Psoas muscle (tissue), 8 donors: ENCODE data around the gene TGM2. TPM values are rescaled to one million over a fixed set of nuclear protein-coding genes. Genes with fewer than 3 reads are reported as not detected.
A peak's percentile ranks its signal among the peaks of the same experiment; 100 is the strongest.

Experiments used
- ATAC-seq, 4 donors: fragments of 200-7000 bp; cut with Tn5 transposase; one replicate each; pipeline ENCODE4 v1.9.1; 2020; ENCODE audit warnings: moderate library complexity in 3 of 4, mild to moderate bottlenecking in 2 of 4
- DNase-seq, 2 donors: peaks; one replicate each; pipeline ENCODE4 v3.0.0-alpha.2; 2020
- H3K27ac ChIP-seq: fragments of 200-600 bp; one replicate; pipeline ENCODE4 v1.8.0; 2022
- H3K27me3 ChIP-seq, 3 donors: fragments of 200-600 bp in 1 of 3; one replicate each; pipeline versions ENCODE4 v1.6.1 to v1.8.0; 2013 to 2022; ENCODE audit warnings: low read length in 2 of 3, mild to moderate bottlenecking in 2 of 3, moderate library complexity in 1 of 3; ENCODE audit not compliant: insufficient read depth in 3 of 3
- H3K36me3 ChIP-seq, 2 donors: fragments of 200-600 bp in 1 of 2; one replicate each; pipeline versions ENCODE4 v1.6.1 to v1.8.0; 2013 to 2022; ENCODE audit warnings: low read depth in 1 of 2, mild to moderate bottlenecking in 1 of 2, moderate library complexity in 1 of 2; ENCODE audit not compliant: insufficient read depth in 1 of 2
- H3K4me1 ChIP-seq: fragments of 200-600 bp; one replicate; pipeline ENCODE4 v1.8.0; 2022
- H3K4me3 ChIP-seq: fragments of 200-600 bp; one replicate; pipeline ENCODE4 v1.8.0; 2022; ENCODE audit warnings: mild to moderate bottlenecking
- H3K9me3 ChIP-seq: fragments of 200-600 bp; one replicate; pipeline ENCODE4 v1.8.0; 2022
- WGBS, 3 donors: extraction: QIAGEN DNeasy Blood & Tissue Kit; methylation state at CpG; one replicate each; pipeline versions ENCODE4 v1.1.6 to v1.1.7; 2013; 5-methylcytosine and 5-hydroxymethylcytosine counted together
- intact Hi-C, 2 donors: fragments of 100-400 bp; cut with DNase I; formaldehyde crosslinking; loops; one replicate each; pipeline versions ENCODE4 v1.11.0 to v1.14.2; 2022
- long read RNA-seq, 2 donors: library from polyadenylated mRNA; unstranded; transcript quantifications; one replicate each; pipeline ENCODE4 v2.0.0, GENCODE V29; 2021
- polyA plus RNA-seq, 3 donors: library from polyadenylated mRNA; stranded (reverse); fragments of 200-250 nt; gene quantifications; one replicate each; pipeline ENCODE4 v1.2.3, GENCODE V29; 2013
- total RNA-seq, 4 donors: library from RNA; stranded (reverse); fragmentation: NEBNext Ultra II Directional in 2 of 4; extraction: Animal tissue kit (Norgen Biotek cat#: 25700) in 2 of 4; gene quantifications; one replicate each; pipeline versions ENCODE4 v1.2.1 to v1.2.4, GENCODE V29; 2021 to 2023
- TF ChIP-seq, protein P1 (sequence below): fragments of 200-600 bp; IDR thresholded peaks from one replicate; pipeline ENCODE4 v1.8.0; 2022; ENCODE audit warnings: antibody characterized with exemption
- donor health status: healthy with polysubstance abuse.
- donor health status: DM: no; HTN: no; CAD: no; lungs with moderate emphysema.
- donor health status: Bipolar disorder and iron deficiency.
- donor health status: healthy.
- donor health status: DM: yes; HTN: yes; CAD: no.
- donor health status: DM: no; HTN: no; CAD: no.
- donor health status: DM: no; HTN: no; CAD: no.
- donor health status: DM: yes; HTN: yes; CAD: no.

TGM2 gene
- total RNA-seq (100 to 1,000 TPM in 3 of 4 donors, 10 to 100 TPM in 1; 38.0 to 235 (median 134) TPM), polyA plus RNA-seq (100 to 1,000 TPM in 1 of 3 donors, 10 to 100 TPM in 2; 23.6 to 168 (median 57.4) TPM)
- long read RNA-seq, donor 1, full-length matches to known transcripts: 36 of 162 reads
- long read RNA-seq, donor 1, partial matches to known transcripts: 86 of 162 reads
- long read RNA-seq, donor 1, other reads (novel, unspliced or antisense): 40 of 162 reads
- long read RNA-seq, donor 2, full-length matches to known transcripts: 65 of 257 reads
- long read RNA-seq, donor 2, partial matches to known transcripts: 140 of 257 reads
- long read RNA-seq, donor 2, other reads (novel, unspliced or antisense): 52 of 257 reads

DNA sequence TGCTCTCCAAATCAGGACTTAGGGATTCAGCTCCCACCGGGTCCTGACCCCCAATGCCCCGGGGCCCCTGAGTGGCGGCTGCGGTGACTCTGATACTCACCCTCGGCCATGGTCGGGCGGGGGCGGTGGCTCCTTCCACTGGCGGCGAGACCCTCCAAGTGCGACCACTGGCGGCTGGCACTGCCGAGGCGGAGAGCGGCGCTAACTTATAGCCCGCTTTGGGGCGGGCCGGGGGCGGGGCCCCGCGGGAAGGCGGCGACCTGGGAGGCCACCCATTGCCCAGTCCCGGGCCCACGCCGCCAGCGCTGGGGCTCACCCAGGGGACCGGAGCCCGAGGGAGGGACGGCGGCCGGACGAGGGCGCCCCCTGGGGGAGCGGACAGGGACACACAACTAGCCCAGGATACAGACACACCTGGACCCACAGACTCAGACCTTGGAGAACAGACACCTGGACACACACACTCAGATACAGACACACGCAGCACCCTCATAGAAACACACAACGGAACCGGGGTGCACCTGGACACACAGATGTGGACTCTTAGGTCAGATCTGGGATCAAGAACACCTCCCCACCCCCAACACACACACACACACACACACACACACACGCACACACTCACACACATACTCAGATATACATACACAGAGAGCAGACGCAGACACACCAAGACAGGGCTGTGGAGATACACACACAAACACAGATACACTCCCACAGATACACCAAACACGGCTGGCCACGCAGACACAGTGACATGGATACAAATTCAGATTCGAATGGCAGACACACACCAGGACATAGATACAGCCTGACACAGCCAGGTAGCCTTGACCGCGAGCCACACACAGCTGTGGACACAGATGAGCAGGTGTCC, at the start of gene TGM2:
TSS of gene TGM2 (minus strand) at position 182 of the 877 bp plus-strand sequence. CDS start at position 110, 72 bp downstream.
- peak; percentile 82 to 90 for DNase-seq
- Histone ChIP-seq H3K27me3 (no peaks in the 10 kb centered on the region), H3K9me3 (no peaks in the 10 kb centered on the region), H3K36me3 (peaks cover 0 to 8% of the 10 kb centered on the region in 2 donors), H3K27ac (peak within 1 kb of the TSS; percentile 72), H3K4me3 (peak within 1 kb of the TSS; percentile 77), H3K4me1 (peaks cover 12% of the 10 kb centered on the region)
- TF ChIP-seq, protein P1, sequence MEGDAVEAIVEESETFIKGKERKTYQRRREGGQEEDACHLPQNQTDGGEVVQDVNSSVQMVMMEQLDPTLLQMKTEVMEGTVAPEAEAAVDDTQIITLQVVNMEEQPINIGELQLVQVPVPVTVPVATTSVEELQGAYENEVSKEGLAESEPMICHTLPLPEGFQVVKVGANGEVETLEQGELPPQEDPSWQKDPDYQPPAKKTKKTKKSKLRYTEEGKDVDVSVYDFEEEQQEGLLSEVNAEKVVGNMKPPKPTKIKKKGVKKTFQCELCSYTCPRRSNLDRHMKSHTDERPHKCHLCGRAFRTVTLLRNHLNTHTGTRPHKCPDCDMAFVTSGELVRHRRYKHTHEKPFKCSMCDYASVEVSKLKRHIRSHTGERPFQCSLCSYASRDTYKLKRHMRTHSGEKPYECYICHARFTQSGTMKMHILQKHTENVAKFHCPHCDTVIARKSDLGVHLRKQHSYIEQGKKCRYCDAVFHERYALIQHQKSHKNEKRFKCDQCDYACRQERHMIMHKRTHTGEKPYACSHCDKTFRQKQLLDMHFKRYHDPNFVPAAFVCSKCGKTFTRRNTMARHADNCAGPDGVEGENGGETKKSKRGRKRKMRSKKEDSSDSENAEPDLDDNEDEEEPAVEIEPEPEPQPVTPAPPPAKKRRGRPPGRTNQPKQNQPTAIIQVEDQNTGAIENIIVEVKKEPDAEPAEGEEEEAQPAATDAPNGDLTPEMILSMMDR: peak; percentile 89
- intact Hi-C loops: loop anchor here (1.0 to 10.0 kb wide), 6 partner anchors 53 to 271 kb away; no protein-coding TSS in a partner anchor
- 12 to 15% (median 12%) methylated on average over 46 of the region's 46 CpGs for WGBS, 3 donors
- peak; percentile 86 to 97 (median 92) for ATAC-seq

DNA sequence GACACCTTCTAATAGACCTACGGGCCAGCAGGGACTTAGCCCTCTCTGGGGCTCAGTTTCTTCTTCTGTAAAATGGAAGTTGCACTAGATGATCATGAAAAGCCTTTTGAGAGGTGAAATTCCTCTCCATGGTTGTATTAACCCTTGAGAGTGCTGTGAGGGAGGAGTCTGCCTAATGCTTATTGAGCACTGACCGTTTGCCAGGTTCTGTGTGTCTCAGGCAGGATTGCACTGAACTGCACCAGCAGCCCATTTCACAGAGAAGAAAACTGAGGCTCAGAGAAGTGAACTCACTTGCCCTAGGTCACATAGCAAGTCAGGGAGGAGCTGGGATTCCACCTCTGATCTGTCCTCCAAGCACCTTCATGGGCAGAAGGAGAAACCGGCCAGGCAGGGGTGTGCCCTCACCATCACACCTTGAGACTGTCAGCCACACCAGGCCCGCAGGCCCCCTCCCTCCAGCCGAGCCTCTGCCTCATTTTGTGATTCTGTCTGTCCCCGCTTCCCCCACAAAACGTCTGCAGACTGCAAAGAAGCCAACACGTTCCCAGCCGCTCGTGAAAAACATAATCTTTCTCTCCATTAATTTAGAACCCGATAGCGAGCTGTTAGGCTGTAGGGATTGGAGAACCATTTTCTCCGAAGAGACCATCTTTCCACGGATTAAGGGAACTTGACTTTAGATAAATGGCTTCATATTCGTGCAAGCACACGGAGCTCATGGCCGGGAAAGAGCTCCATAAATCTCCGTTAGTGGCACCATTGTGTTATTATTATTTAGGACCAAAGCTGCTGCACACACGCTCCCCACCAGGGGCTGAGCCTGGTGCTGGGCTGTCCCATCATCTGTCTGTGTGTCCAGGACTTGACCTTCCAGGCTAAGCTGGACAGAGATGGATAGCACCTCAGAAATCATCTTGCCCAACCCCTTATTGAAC, 49.5 kb upstream of the TGM2 start:
- DNase-seq (no peak), ATAC-seq (no peak)
- Histone ChIP-seq H3K9me3 (no peaks in the 10 kb centered on the region), H3K27ac (no peak overlapping the region), H3K4me1 (peaks cover 5% of the 10 kb centered on the region), H3K4me3 (no peak overlapping the region), H3K27me3 (no peaks in the 10 kb centered on the region), H3K36me3 (no peaks in the 10 kb centered on the region)
- TF ChIP-seq, protein P1: no peak
- WGBS, 3 donors: 82 to 84% (median 82%) methylated on average over 19 of the region's 19 CpGs
- intact Hi-C loops: loop anchor here (5.0 to 10.0 kb wide), 2 partner anchors 42 to 290 kb away; no protein-coding TSS in a partner anchor

DNA sequence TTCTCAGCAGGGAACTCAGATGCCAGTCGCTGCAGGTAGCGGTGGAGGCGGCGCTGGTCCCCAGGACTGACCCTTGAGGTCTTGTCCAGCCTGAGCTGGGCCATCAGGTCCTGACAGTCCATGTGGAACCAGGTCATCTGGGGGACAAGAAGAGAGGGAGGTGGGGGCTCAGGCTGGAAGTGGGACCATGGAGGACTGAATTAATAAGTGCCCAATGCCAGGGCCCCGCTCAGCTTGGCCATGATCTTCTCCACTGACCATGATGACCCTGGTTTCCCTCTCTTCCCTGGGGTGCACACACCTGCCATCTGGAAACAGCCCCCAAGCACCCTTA, 48.5 kb upstream of the TGM2 start:
- DNase-seq: no peak
- no peak overlapping the region for H3K4me3 ChIP-seq
- peaks cover 5% of the 10 kb centered on the region for H3K4me1 ChIP-seq
- no peaks in the 10 kb centered on the region for H3K27me3 ChIP-seq
- TF ChIP-seq, protein P1: no peak
- H3K27ac ChIP-seq: no peak overlapping the region
- H3K9me3 ChIP-seq: no peaks in the 10 kb centered on the region
- no peaks in the 10 kb centered on the region for H3K36me3 ChIP-seq
- intact Hi-C loops: loop anchor here in 1 of 2 donors (10.0 kb wide), 1 partner anchor 289 kb away; no protein-coding TSS in a partner anchor
- 93 to 96% (median 94%) methylated on average over 5 of the region's 5 CpGs for WGBS, 3 donors
- ATAC-seq: no peak
